Heart left ventricle (tissue), 13 donors: Measurements from ENCODE around the gene PLCH1.

Source experiments
- POLR2A ChIP-seq, 2 donors: fragments of 450-650 bp; IDR thresholded peaks; one replicate each; pipeline ENCODE4 v1.6.1; 2017; ENCODE audit warnings: antibody characterized with exemption in 2 of 2, mild to moderate bottlenecking in 2 of 2, moderate library complexity in 2 of 2
- TF ChIP-seq, protein P1 (sequence below), 12 donors: fragments of 200-600 bp; sonication (generic) in 4 of 12; IDR thresholded peaks; one replicate each; pipeline versions ENCODE4 v1.5.0 to v1.8.0; 2018 to 2022; ENCODE audit warnings: antibody characterized with exemption in 12 of 12, mild to moderate bottlenecking in 5 of 12
- donor health status: ischemic (EF 13 %, LVEDD 7.1; RV severe dilation, severe dysfunction).
- donor health status: DM: no; HTN: yes; CAD: no.
- donor health status: DM: no; HTN: no; CAD: no.
- donor health status: ischemic (EF 25% LVEDD 6.9; RV normal size, moderate dysfunction).
- donor health status: ischemic (EF 25% LVEDD 5.7; RV mildly dilated, moderate dysfunction).
- donor health status: ischemic (EF 35%, LVEDD 5.7; RV mildly dilated, moderate dysfunction).
- donor health status: nonischemic (EF 11% LVEDD 7.7; RV severe dilation, severe dysfunction).
- donor health status: DM: yes; HTN: yes; CAD: no.
- donor health status: PGD.
- donor health status: ischemic (EF 29% LVEDD 5.4; RV normal size, mild dysfunction).
- donor health status: nonischemic (EF 23%, LVEDD 6.1; RV moderate dilation, normal function).

DNA sequence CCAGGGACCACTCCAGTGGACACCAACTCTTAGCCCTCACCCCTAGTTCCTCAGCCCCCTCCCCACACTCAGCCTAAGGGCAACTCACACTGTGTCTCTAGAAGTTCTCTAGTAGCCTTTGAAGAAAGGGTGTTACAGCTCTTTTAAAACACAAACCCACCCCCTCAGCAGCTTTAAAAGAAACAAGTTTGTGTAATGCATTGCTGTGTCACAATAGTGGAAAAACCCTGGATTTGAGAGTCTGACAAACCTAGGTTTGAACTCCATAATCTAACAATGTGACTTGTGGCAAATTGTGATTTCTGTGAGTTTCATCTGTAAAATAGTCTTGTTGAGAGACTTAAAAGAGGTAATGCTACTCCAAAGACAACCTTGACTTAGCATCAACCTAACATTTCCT is 54.0 kb downstream of the PLCH1 start:
- TF ChIP-seq, protein P1, sequence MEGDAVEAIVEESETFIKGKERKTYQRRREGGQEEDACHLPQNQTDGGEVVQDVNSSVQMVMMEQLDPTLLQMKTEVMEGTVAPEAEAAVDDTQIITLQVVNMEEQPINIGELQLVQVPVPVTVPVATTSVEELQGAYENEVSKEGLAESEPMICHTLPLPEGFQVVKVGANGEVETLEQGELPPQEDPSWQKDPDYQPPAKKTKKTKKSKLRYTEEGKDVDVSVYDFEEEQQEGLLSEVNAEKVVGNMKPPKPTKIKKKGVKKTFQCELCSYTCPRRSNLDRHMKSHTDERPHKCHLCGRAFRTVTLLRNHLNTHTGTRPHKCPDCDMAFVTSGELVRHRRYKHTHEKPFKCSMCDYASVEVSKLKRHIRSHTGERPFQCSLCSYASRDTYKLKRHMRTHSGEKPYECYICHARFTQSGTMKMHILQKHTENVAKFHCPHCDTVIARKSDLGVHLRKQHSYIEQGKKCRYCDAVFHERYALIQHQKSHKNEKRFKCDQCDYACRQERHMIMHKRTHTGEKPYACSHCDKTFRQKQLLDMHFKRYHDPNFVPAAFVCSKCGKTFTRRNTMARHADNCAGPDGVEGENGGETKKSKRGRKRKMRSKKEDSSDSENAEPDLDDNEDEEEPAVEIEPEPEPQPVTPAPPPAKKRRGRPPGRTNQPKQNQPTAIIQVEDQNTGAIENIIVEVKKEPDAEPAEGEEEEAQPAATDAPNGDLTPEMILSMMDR (IDR thresholded peaks at IDR 0.05): no peak
- no peak for TF ChIP-seq POLR2A (IDR thresholded peaks at IDR 0.05)
